NCI-H1417 treated with DMSO at 0.1 percent for 48 hours (cell line): ENCODE measurements around the gene SLC4A2.

Source experiments
- DNase-seq: peaks from one replicate; lab custom pipeline; 2025; lab: John Stamatoyannopoulos, UW

The SLC4A2 gene

GRCh38 chr7:151064454-151064853 lies 5.1 kb downstream of the SLC4A2 start:
- DNase-seq = no peak

- DNase-seq = no peak
These were observed 5.6 kb downstream of the SLC4A2 start for GRCh38 chr7:151064993-151065392.

DNA sequence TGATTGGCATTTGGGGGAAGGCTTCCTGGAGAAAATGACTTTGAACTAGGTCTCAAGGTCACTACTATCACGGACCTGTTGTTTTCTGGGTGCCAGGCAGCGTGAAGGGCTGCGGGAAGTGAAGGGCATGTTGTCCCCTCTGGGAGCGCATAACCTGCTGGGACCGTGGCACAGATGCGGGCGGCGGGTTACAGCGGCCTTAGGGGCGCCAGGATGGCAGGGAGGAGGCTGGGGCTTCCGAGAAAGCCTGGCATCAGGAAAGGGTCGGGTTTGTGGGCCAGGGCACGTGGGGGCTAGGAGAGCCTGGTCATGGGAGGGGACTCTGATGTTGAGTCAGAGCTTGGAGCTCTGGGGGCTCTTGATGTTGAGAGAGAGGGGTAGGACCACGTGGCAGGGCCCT lies 6.1 kb downstream of the SLC4A2 start:
- DNase-seq = no peak

DNA sequence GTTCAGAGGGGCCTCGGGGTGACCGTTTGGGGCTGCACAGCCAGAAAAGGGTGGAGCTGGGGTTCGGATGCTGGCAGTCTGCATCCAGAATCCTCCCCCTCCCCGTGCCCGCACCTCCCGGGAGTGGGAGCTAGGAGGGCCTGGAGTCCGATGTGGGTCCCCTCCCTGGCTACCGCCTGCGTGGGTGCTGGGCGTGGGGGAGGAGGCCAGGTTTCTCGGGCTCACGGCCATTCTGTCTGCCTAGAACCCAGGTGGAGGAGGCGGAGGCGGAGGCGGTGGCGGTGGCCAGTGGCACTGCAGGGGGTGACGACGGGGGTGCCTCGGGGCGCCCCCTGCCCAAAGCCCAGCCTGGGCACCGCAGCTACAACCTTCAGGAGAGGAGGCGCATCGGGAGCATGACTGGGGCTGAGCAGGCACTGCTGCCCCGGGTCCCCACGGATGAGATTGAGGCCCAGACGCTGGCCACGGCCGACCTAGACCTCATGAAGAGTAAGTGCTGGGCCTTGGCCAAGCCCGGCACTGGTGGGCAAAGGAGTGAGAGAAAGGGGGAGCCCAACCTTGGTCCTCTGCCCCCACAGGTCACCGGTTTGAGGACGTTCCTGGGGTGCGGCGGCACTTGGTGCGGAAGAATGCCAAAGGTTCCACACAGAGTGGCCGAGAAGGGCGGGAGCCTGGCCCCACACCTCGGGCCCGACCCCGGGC lies 7.0 kb downstream of the SLC4A2 start:
- DNase-seq = no peak

GRCh38 chr7:151068069-151068773 lies 8.8 kb downstream of the SLC4A2 start:
- no peak for DNase-seq

DNA sequence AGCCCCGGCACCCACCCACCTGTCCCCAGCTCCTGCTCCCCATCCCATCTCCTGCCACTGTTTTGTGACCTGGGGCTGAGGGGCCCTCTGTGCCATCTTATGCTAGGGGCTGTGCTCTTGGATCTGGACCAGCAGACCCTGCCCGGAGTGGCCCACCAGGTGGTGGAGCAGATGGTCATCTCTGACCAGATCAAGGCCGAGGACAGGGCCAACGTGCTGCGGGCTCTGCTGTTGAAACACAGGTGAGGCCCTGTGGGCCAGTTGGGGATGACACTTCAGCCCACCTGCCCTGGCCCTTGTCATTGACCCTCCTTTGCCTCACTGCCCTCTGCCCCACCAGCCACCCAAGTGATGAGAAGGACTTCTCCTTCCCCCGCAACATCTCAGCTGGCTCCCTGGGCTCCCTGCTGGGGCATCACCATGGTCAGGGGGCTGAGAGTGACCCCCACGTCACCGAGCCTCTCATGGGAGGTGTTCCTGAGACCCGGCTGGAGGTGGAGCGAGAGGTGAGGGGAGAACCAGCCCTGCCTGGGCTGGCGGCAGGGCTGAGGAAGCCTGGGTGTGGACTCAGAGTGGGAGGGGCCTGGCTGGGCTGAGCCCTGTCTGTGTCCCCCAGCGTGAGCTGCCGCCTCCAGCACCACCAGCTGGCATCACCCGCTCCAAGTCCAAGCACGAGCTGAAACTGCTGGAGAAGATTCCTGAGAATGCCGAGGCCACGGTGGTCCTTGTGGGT lies 10.6 kb downstream of the SLC4A2 start:
- DNase-seq = no peak

DNA sequence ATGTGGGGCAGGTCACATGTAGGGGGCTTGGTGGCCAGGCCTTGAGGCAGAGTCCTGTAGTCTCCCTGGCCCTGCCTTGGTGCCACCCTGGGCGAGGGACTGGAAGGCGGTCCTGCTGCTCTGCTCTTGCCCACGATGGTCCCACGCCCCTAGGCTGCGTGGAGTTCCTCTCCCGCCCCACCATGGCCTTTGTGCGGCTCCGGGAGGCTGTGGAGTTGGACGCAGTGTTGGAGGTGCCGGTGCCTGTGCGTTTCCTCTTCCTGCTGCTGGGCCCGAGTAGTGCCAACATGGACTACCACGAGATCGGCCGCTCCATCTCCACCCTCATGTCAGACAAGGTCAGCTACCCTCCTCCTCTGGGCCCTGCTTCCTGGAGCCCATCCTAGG lies 11.2 kb downstream of the SLC4A2 start:
- no peak for DNase-seq

DNA sequence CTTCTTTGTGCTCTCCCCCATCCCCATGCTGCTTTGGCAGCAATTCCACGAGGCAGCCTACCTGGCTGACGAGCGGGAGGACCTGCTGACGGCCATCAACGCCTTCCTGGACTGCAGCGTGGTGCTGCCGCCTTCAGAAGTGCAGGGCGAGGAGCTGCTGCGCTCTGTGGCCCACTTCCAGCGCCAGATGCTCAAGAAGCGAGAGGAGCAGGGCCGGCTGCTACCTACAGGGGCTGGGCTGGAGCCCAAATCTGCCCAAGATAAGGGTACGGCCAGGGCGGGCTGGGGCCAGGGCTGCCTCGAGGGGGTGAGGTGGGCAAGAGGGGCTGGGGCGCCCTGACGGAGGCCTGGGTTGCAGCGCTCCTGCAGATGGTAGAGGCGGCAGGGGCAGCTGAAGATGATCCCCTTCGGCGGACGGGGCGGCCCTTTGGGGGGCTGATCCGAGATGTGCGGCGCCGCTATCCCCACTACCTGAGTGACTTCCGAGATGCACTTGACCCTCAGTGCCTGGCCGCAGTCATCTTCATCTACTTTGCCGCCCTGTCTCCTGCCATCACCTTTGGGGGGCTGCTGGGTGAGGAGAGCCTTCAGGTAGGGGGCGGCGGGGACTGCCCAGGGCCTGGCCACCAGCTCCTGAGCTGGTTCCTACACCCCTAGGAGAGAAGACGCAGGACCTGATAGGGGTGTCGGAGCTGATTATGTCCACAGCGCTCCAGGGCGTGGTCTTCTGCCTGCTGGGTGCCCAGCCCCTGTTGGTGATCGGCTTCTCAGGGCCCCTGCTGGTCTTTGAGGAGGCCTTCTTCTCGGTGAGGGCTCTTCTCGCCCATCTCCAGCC lies 11.9 kb downstream of the SLC4A2 start:
- DNase-seq = no peak

DNA sequence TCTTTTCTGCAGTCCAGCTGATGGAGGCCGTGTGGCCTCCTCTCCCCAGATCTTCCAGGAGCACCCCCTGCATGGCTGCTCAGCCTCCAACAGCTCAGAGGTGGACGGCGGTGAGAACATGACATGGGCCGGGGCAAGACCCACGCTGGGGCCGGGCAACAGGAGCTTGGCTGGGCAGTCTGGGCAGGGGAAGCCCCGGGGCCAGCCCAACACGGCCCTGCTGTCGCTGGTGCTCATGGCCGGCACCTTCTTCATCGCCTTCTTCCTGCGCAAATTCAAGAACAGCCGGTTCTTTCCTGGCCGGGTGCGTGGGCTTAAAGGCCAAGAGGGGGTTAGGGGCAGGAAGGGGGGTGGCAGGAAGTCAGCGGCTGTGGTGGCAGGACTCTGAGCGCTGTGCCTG lies 14.6 kb downstream of the SLC4A2 start:
- no peak for DNase-seq

DNA sequence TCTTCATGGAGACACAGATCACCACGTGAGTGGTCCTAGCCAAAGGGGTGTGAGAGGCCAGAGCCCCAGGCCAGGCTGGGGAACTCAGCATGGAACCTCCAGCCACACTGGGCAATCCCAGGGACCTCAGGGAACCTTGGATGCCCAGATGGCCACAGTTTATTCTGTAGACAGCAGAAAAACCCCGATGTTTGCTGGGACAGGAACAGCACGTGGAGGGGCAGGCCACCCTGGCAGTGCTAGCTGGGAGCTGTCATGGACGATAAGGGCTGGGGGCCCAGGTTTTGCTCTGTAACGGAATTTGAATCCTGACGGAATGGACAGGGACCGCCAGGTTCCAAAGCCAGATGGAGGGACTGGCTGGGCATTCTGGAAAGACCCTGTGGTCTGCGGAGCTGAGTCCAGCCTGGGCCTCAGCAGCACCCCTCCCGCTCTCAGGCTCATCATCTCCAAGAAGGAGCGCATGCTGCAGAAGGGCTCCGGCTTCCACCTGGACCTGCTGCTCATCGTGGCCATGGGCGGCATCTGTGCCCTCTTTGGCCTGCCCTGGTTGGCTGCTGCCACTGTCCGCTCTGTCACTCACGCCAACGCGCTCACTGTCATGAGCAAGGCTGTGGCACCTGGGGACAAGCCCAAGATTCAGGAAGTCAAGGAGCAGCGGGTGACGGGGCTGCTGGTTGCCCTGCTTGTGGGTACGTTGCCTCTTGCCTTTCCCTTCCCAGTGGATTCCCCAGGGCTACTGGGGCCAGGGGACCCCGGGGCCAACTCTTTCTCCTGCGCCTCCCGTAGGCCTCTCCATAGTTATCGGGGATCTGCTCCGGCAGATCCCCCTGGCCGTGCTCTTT lies 15.7 kb downstream of the SLC4A2 start:
- DNase-seq = no peak

DNA sequence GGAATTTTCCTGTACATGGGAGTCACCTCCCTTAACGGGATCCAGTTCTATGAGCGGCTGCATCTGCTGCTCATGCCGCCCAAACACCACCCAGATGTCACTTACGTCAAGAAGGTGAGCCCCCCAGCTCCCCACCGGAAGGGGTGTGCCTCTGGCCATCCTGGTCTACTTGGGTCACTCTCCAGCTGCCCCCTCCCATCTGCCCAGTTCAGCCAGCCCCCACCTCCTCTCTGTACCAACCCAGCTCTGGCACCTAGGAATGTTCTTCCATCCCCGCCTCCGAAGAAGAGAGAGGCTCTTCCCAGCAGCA lies 16.2 kb downstream of the SLC4A2 start:
- no peak for DNase-seq

DNA sequence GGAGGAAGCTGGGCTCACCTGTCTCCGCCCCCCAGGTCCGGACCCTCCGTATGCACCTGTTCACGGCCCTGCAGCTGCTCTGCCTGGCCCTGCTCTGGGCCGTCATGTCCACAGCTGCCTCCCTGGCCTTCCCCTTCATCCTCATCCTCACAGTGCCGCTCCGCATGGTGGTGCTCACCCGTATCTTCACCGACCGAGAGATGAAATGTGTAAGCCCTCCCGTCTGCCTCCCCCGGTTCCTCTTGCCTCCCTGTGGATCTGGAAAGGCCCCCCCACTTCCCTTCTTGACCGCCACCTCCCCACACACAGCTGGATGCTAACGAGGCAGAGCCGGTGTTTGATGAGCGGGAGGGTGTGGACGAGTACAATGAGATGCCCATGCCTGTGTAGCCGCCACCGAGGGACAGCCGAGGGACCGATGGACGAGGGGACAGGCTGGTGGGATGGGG lies 16.6 kb downstream of the SLC4A2 start:
- DNase-seq = no peak

DNA sequence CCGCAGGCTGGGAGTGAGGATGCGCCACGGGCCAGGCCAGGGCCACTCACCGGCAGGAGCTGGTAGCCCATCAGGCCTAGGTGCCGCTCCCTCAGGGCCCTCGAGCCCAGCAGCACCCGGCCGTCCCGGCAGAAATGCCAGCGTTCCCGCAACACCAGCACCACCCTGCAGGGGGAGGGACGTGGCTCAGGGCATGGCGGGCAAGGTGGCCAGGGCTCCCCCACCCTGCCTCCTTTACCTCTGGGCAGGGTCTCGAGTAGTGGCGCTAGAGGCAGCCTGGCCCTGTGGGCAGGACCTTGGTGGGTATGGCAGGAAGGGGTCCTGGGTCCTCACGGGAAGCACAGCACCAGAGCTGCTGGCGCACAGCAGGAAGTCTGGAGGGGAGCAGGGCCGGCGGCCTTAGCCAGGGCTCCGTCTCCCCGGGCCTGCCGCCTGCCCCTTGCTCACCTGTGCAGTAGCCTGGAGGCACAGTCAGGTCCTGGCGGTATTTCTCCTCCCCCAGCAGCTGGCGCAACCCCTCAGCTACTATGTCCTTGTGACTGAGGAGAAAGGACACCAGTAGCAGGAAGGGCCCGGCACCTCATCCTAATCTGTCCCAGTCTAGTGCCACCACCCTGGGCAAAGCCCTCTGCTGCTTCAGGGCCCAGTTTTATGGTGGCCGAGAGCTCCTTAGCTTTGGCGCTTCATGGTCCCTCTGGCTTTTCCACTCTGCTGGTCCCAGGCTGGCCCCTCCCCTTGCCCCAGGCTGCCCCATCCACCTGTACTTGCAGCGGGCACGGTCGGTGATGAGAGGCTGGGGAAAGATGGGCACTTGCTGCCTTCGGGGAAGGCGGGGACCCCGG lies 17.7 kb downstream of the SLC4A2 start:
- no peak for DNase-seq

DNA sequence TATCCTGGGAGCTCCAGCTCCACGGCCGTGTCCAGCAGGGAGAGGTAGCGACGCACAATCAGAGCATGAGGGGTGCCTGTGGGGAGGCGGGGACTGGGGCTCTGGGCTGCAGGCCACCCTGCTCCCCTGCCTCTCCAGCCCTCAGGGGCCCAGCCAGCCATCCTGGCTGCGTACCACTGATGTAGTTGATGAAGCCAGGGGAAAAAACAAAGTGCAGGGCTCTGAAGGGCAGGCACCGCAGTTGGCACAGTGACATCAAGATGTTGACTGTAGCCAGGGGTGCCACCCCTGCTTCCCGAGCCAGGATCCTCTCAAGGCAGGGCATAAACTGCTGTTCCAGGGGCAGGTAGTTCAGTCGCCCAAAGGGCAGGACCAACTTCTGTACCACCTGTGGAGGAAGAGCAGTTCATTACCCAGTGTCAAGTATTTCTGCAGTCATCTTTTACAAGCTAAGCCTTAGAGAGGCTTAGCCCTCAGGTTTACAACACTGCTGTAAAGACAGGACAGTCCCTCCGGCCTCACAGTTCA lies 18.4 kb downstream of the SLC4A2 start:
- DNase-seq = no peak

- no peak for DNase-seq
These were observed 19.0 kb downstream of the SLC4A2 start for GRCh38 chr7:151078233-151079040.

GRCh38 chr7:151079199-151079910 lies 20.0 kb downstream of the SLC4A2 start:
- DNase-seq = no peak

GRCh38 chr7:151080067-151080521 lies 20.7 kb downstream of the SLC4A2 start:
- DNase-seq = no peak

GRCh38 chr7:151080522-151081169 lies 21.3 kb downstream of the SLC4A2 start, which contains the start of gene FASTK:
TSS of gene FASTK (minus strand) at chr7:151080809. CDS start at chr7:151080766, 43 bp downstream.
- peak; percentile 34 for DNase-seq
